ENCODE results near the gene CALD1. TPM values are rescaled to one million over a fixed set of nuclear protein-coding genes. Genes with fewer than 3 reads are reported as not detected.
A peak's percentile ranks its signal among the peaks of the same experiment; 100 is the strongest.

Gene CALD1
- total and polyA plus RNA-seq, 4 donors, result 658 to 1,700 (median 1,168) TPM

GRCh38 chr7:134899729-134900128 lies 120.3 kb downstream of the CALD1 start:
- no peak overlapping the region for H3K4me3 ChIP-seq (ENCODE audit: low read length in 2 of 2)
- peaks cover 8 to 10% of the 10 kb centered on the region in 2 donors for H3K4me1 ChIP-seq (ENCODE audit: control insufficient read depth in 1 of 2, insufficient read depth in 2 of 2, low read length in 2 of 2)
- no peak for ATAC-seq (ENCODE audit: low FRiP score)

GRCh38 chr7:134900166-134900982 lies 120.9 kb downstream of the CALD1 start:
- no peaks in the 10 kb centered on the region for H3K27me3 ChIP-seq (ENCODE audit: control insufficient read depth in 1 of 2, insufficient read depth in 2 of 2, low read length in 1 of 2)
- ATAC-seq (ENCODE audit: low FRiP score), result no peak
- H3K4me3 ChIP-seq (ENCODE audit: low read length in 2 of 2), result no peak overlapping the region
- H3K9me3 ChIP-seq (ENCODE audit: control insufficient read depth, low read length), result peaks cover 3% of the 10 kb centered on the region
- H3K36me3 ChIP-seq (ENCODE audit: control insufficient read depth in 1 of 2, insufficient read depth in 2 of 2, low read length in 1 of 2), result peaks cover 3 to 4% of the 10 kb centered on the region in 2 donors
- 45% methylated on average over 9 of the region's 9 CpGs for WGBS, 2 donors
- peaks cover 9 to 10% of the 10 kb centered on the region in 2 donors for H3K4me1 ChIP-seq (ENCODE audit: control insufficient read depth in 1 of 2, insufficient read depth in 2 of 2, low read length in 2 of 2)
- intact Hi-C loops (cut with DNase I), result no loop called here
- DNase-seq, result no peak
- peak overlapping the region; percentile 73 to 74 for H3K27ac ChIP-seq (ENCODE audit: low read depth in 1 of 2, low read length in 2 of 2)

More at GRCh38 chr7:134899729-134900128, 120.3 kb downstream of the CALD1 start:
- DNase-seq, result no peak
- Histone ChIP-seq H3K9me3 (ENCODE audit: control insufficient read depth, low read length) (peaks cover 3% of the 10 kb centered on the region), H3K27ac (ENCODE audit: low read depth in 1 of 2, low read length in 2 of 2) (peak overlapping the region in 1 of 2 donors; percentile 72), H3K27me3 (ENCODE audit: control insufficient read depth in 1 of 2, insufficient read depth in 2 of 2, low read length in 1 of 2) (no peaks in the 10 kb centered on the region), H3K36me3 (ENCODE audit: control insufficient read depth in 1 of 2, insufficient read depth in 2 of 2, low read length in 1 of 2) (peaks cover 3 to 5% of the 10 kb centered on the region in 2 donors)
- intact Hi-C loops (cut with DNase I), result no loop called here
- 10 to 12% methylated on average over 3 of the region's 3 CpGs for WGBS, 2 donors

- H3K36me3 ChIP-seq (ENCODE audit: control insufficient read depth in 1 of 2, insufficient read depth in 2 of 2, low read length in 1 of 2), result peaks cover 0 to under 1% of the 10 kb centered on the region in 2 donors
- H3K27me3 ChIP-seq (ENCODE audit: control insufficient read depth in 1 of 2, insufficient read depth in 2 of 2, low read length in 1 of 2), result no peaks in the 10 kb centered on the region
- intact Hi-C loops (cut with DNase I), result no loop called here
- ATAC-seq (ENCODE audit: low FRiP score) (no peak), DNase-seq (no peak)
- 53 to 54% methylated on average over 4 of the region's 4 CpGs for WGBS, 2 donors
- no peaks in the 10 kb centered on the region for H3K9me3 ChIP-seq (ENCODE audit: control insufficient read depth, low read length)
- no peak overlapping the region for H3K4me3 ChIP-seq (ENCODE audit: low read length in 2 of 2)
- H3K4me1 ChIP-seq (ENCODE audit: control insufficient read depth in 1 of 2, insufficient read depth in 2 of 2, low read length in 2 of 2), result peaks cover 10 to 14% of the 10 kb centered on the region in 2 donors
- H3K27ac ChIP-seq (ENCODE audit: low read depth in 1 of 2, low read length in 2 of 2), result peak overlapping the region; percentile 37 to 82
These were observed 122.1 kb downstream of the CALD1 start for GRCh38 chr7:134901389-134902020.

- WGBS, 2 donors, result 34 to 37% methylated on average over 2 of the region's 2 CpGs
- H3K4me3 ChIP-seq (ENCODE audit: low read length in 2 of 2), result no peak overlapping the region
- H3K27me3 ChIP-seq (ENCODE audit: control insufficient read depth in 1 of 2, insufficient read depth in 2 of 2, low read length in 1 of 2), result no peaks in the 10 kb centered on the region
- H3K27ac ChIP-seq (ENCODE audit: low read depth in 1 of 2, low read length in 2 of 2), result peak overlapping the region; percentile 37 to 74
- H3K4me1 ChIP-seq (ENCODE audit: control insufficient read depth in 1 of 2, insufficient read depth in 2 of 2, low read length in 2 of 2), result peaks cover 10 to 14% of the 10 kb centered on the region in 2 donors
- DNase-seq (no peak), ATAC-seq (ENCODE audit: low FRiP score) (no peak)
- H3K9me3 ChIP-seq (ENCODE audit: control insufficient read depth, low read length), result no peaks in the 10 kb centered on the region
- intact Hi-C loops (cut with DNase I), result no loop called here
- H3K36me3 ChIP-seq (ENCODE audit: control insufficient read depth in 1 of 2, insufficient read depth in 2 of 2, low read length in 1 of 2), result no peaks in the 10 kb centered on the region
These were observed 122.6 kb downstream of the CALD1 start for GRCh38 chr7:134902058-134902457.

- DNase-seq (no peak), ATAC-seq (ENCODE audit: low FRiP score) (no peak)
- no peaks in the 10 kb centered on the region for H3K36me3 ChIP-seq (ENCODE audit: control insufficient read depth in 1 of 2, insufficient read depth in 2 of 2, low read length in 1 of 2)
- no peaks in the 10 kb centered on the region for H3K9me3 ChIP-seq (ENCODE audit: control insufficient read depth, low read length)
- no peaks in the 10 kb centered on the region for H3K27me3 ChIP-seq (ENCODE audit: control insufficient read depth in 1 of 2, insufficient read depth in 2 of 2, low read length in 1 of 2)
- intact Hi-C loops (cut with DNase I), result no loop called here
- H3K4me3 ChIP-seq (ENCODE audit: low read length in 2 of 2), result no peak overlapping the region
- peaks cover 10 to 14% of the 10 kb centered on the region in 2 donors for H3K4me1 ChIP-seq (ENCODE audit: control insufficient read depth in 1 of 2, insufficient read depth in 2 of 2, low read length in 2 of 2)
- H3K27ac ChIP-seq (ENCODE audit: low read depth in 1 of 2, low read length in 2 of 2), result peak overlapping the region; percentile 47 to 87
- 23 to 25% methylated on average over 5 of the region's 5 CpGs for WGBS, 2 donors
These were observed 123.8 kb downstream of the CALD1 start for GRCh38 chr7:134903073-134903790.

GRCh38 chr7:134905375-134905774 lies 125.9 kb downstream of the CALD1 start:
- no peaks in the 10 kb centered on the region for H3K36me3 ChIP-seq (ENCODE audit: control insufficient read depth in 1 of 2, insufficient read depth in 2 of 2, low read length in 1 of 2)
- peaks cover 9 to 15% of the 10 kb centered on the region in 2 donors for H3K4me1 ChIP-seq (ENCODE audit: control insufficient read depth in 1 of 2, insufficient read depth in 2 of 2, low read length in 2 of 2)
- H3K4me3 ChIP-seq (ENCODE audit: low read length in 2 of 2), result no peak overlapping the region
- peak overlapping the region; percentile 4 to 97 for H3K27ac ChIP-seq (ENCODE audit: low read depth in 1 of 2, low read length in 2 of 2)
- H3K27me3 ChIP-seq (ENCODE audit: control insufficient read depth in 1 of 2, insufficient read depth in 2 of 2, low read length in 1 of 2), result no peaks in the 10 kb centered on the region
- no peaks in the 10 kb centered on the region for H3K9me3 ChIP-seq (ENCODE audit: control insufficient read depth, low read length)
- WGBS, 2 donors, result 0 to 2% methylated on average over 2 of the region's 2 CpGs
- ATAC-seq (ENCODE audit: low FRiP score) (peak; percentile 80), DNase-seq (peak; percentile 76 to 80)
- intact Hi-C loops (cut with DNase I), result no loop called here

GRCh38 chr7:134907000-134907399 lies 127.6 kb downstream of the CALD1 start:
- Histone ChIP-seq H3K4me1 (ENCODE audit: control insufficient read depth in 1 of 2, insufficient read depth in 2 of 2, low read length in 2 of 2) (peaks cover 3 to 15% of the 10 kb centered on the region in 2 donors), H3K36me3 (ENCODE audit: control insufficient read depth in 1 of 2, insufficient read depth in 2 of 2, low read length in 1 of 2) (no peaks in the 10 kb centered on the region), H3K4me3 (ENCODE audit: low read length in 2 of 2) (no peak overlapping the region), H3K9me3 (ENCODE audit: control insufficient read depth, low read length) (no peaks in the 10 kb centered on the region), H3K27me3 (ENCODE audit: control insufficient read depth in 1 of 2, insufficient read depth in 2 of 2, low read length in 1 of 2) (no peaks in the 10 kb centered on the region), H3K27ac (ENCODE audit: low read depth in 1 of 2, low read length in 2 of 2) (peak overlapping the region; percentile 59 to 89)
- DNase-seq (no peak), ATAC-seq (ENCODE audit: low FRiP score) (no peak)
- 65 to 66% methylated on average over 4 of the region's 4 CpGs for WGBS, 2 donors
- intact Hi-C loops (cut with DNase I), result no loop called here

- ATAC-seq (ENCODE audit: low FRiP score) (no peak), DNase-seq (no peak)
- Histone ChIP-seq H3K9me3 (ENCODE audit: control insufficient read depth, low read length) (no peaks in the 10 kb centered on the region), H3K4me3 (ENCODE audit: low read length in 2 of 2) (no peak overlapping the region), H3K27ac (ENCODE audit: low read depth in 1 of 2, low read length in 2 of 2) (peak overlapping the region; percentile 44 to 54), H3K36me3 (ENCODE audit: control insufficient read depth in 1 of 2, insufficient read depth in 2 of 2, low read length in 1 of 2) (no peaks in the 10 kb centered on the region), H3K4me1 (ENCODE audit: control insufficient read depth in 1 of 2, insufficient read depth in 2 of 2, low read length in 2 of 2) (peaks cover 3 to 15% of the 10 kb centered on the region in 2 donors), H3K27me3 (ENCODE audit: control insufficient read depth in 1 of 2, insufficient read depth in 2 of 2, low read length in 1 of 2) (no peaks in the 10 kb centered on the region)
- 25 to 29% methylated on average over 6 of the region's 6 CpGs for WGBS, 2 donors
- intact Hi-C loops (cut with DNase I), result no loop called here
These were observed 128.2 kb downstream of the CALD1 start for GRCh38 chr7:134907639-134908038.
